Fibroblast of the aortic adventitia (primary cell): ENCODE measurements around the gene MORN1. TPM values are rescaled to one million over a fixed set of nuclear protein-coding genes. Genes with fewer than 3 reads are reported as not detected.
"Not testable (repeated sequence)": the region's sequence is repeated elsewhere in the genome, so short reads cannot be mapped to it uniquely, and the experiment has no call there.

Source experiments
- DNase-seq: peaks from one replicate; pipeline ENCODE4 v3.0.0-alpha.2; 2010; ENCODE audit warnings: low read depth
- H3K4me3 ChIP-seq: 2 replicates; pipeline ENCODE4 v1.5.1; 2011; ENCODE audit warnings: low read depth, mild to moderate bottlenecking, control low read depth, low read length, moderate library complexity
- total RNA-seq: library from RNA; depleted of rRNA; stranded (reverse); fragments of >200 nt; gene quantifications from 2 replicates; pipeline ENCODE4 v1.2.3, GENCODE V29; 2012; ENCODE audit warnings: low replicate concordance
- TF ChIP-seq, protein P1 (sequence below): IDR thresholded peaks from 2 replicates; pipeline ENCODE4 v1.5.1; 2011; ENCODE audit warnings: mild to moderate bottlenecking, low read length, control low read depth, inconsistent platforms; ENCODE audit not compliant: insufficient read depth

Gene MORN1
- total RNA-seq, 1 donor, result 11.8 TPM

DNA sequence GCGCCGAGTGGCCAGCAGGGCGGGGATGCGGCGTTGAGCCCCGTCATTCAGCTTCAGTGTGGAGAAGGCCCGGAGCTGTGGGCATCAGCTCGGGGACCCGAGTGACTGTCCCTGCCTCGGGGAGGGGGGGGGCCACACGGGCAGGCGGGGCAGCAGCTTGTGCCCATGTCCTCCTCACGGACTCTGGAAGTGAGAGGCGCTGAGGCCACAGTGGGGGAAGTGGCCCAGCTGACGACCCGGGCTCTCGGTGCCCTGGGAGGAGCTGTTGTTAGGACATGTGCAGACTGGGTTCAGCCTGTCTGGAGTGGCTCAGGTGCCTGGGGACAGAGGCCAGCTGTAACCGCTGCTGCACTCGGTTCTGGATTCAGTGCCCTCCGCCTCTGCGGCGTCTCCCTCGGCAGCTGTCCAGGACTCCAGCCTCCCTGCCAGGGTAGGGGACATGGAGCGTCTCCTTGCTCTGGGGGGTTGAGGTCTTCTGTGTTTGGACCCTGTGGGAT is 92.2 kb downstream of the MORN1 start:
- TF ChIP-seq, protein P1, sequence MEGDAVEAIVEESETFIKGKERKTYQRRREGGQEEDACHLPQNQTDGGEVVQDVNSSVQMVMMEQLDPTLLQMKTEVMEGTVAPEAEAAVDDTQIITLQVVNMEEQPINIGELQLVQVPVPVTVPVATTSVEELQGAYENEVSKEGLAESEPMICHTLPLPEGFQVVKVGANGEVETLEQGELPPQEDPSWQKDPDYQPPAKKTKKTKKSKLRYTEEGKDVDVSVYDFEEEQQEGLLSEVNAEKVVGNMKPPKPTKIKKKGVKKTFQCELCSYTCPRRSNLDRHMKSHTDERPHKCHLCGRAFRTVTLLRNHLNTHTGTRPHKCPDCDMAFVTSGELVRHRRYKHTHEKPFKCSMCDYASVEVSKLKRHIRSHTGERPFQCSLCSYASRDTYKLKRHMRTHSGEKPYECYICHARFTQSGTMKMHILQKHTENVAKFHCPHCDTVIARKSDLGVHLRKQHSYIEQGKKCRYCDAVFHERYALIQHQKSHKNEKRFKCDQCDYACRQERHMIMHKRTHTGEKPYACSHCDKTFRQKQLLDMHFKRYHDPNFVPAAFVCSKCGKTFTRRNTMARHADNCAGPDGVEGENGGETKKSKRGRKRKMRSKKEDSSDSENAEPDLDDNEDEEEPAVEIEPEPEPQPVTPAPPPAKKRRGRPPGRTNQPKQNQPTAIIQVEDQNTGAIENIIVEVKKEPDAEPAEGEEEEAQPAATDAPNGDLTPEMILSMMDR, result no peak
- DNase-seq, result no peak
- no peak overlapping the region for H3K4me3 ChIP-seq

DNA sequence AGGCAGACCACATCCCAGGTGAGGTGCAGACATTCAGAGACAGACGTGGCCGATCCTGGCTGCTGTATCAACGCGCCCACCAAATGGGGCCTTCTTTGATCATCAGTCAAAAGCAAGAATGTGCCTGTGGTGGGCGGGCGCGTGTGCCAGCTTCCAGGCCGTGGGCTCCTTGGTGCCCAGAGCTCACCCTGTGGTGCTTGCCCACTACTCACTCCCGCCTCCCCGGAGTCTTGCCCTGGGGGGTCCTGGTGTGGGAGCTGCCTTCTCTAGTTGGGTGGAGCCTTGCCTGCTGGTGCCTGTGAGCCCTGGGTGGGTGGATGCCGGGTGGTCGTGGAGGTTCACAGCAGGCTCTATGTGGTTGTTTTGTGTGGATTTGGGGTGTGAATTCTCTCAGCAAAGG is 92.7 kb downstream of the MORN1 start:
- TF ChIP-seq, protein P1, result no peak
- DNase-seq, result no peak
- no peak overlapping the region for H3K4me3 ChIP-seq

GRCh38 chr1:2297246-2298011 is 93.9 kb downstream of the MORN1 start:
- TF ChIP-seq, protein P1, result no peak
- DNase-seq, result no peak
- no peak overlapping the region for H3K4me3 ChIP-seq

DNA sequence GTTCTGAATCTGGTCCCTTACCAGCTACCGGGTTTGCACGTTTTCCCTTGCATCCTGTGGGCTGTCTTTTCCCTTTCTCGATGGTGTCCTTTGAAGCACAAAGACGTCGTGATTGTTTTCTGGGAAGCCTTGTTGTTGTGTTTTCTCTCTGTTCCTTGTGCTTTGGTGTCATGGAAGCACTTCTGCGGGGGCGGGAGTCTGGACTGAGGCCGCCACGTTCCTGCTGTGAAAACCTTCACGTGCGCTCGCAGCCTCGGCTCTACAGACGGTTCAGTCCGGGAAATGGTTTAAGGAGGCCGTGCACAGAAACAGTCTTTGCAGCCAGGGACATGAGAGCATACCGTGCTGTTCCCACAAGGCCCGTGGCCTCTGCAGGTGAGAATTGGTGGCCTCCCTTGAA is 94.7 kb downstream of the MORN1 start:
- no peak overlapping the region for H3K4me3 ChIP-seq
- TF ChIP-seq, protein P1, result no peak
- DNase-seq, result no peak

DNA sequence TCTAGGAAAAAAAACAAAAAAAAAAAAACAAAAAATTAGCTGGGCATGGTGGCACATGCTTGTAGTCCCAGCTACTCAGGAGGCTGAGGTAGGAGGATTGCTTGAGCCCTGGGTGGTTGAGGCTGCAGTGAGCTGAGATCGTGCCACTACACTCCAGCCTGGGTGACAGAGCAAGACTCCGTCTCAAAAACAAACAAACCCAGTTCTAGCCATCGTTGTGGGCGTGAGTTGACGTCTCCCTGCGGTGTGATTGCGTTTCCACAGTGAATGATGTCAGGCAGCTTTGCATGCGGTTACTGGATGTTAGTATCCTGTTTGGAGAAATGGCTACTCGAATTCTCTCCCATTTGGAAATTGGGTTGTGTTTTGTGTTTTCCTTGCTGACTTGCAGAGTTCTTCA is 95.1 kb downstream of the MORN1 start:
- not testable (repeated sequence) for DNase-seq

GRCh38 chr1:2295526-2295925 is 95.8 kb downstream of the MORN1 start:
- no peak overlapping the region for H3K4me3 ChIP-seq
- DNase-seq, result no peak
- TF ChIP-seq, protein P1, result no peak

More for the DNA sequence above, 95.1 kb downstream of the MORN1 start:
- not testable (repeated sequence) for H3K4me3 ChIP-seq

DNA sequence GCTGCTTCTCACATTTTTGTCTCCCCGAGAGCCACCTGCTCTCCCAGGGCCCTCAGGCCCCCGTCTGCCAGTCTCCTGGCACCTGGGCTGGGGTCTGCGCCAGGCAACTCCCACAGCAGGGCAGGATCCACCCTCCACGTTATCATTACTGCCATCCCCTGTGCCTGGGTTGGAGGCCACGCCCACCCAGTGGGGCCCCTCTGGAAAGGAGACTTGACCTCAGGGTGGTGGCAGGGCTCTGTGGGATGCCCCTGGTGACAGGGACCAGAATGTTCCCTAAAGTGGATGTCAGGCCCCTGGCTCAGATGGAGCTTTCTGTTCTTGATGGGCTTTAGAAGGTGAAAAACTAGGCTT is 96.7 kb downstream of the MORN1 start:
- no peak for DNase-seq
- H3K4me3 ChIP-seq, result no peak overlapping the region
- TF ChIP-seq, protein P1, result no peak
